GM18508 (cell line): ENCODE results near the gene UVSSA.
"Not testable (repeated sequence)": the region's sequence is repeated elsewhere in the genome, so short reads cannot be mapped to it uniquely, and the experiment has no call there.

Experiments used
- ATAC-seq: cut with Tn5 transposase; IDR thresholded peaks from one replicate; pipeline ENCODE4 v1.9.1; 2021; ENCODE audit warnings: moderate number of reproducible peaks; ENCODE audit not compliant: insufficient read depth, unreplicated experiment

UVSSA gene

GRCh38 chr4:1329408-1330371 is 17.3 kb upstream of the UVSSA start:
- ATAC-seq, result no peak

DNA sequence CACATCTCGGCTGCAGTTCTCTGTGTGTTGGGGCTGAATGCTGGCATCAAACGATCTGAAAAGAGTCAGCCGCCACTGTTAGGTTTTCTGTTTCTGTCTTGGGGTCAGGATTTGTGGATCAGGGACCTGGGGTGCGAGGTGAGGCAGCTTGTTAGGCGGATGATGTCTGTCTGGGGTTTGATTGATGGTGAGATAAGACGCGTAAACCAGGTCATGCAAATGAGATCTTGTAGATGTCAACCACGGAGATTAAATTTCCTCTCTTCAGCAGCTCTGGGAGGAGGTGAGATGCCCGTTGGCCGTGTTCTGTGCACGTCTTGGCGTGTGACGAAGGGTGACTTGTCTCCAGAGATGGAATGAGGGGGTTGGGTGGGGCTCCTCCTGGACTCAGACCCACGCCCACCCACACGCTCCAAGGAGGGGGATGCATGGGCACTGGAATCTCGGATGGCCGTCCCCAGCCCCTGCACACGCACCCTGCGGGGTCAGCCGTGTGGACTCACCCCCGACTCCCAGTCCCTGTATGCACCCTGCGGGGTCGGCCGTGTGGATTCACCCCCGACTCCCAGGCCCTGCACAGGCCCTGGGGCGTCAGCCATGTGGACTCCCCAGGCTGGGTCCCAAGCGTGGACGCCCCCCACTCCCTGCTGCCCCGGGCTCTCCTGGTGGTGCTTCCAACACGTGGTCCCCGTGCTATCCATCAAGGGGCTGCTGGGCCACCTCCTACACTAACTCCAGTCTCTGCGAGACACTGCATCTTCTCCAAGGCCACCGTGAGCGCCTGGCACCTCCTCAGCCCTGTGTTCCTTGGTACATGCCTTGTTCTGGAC is 16.0 kb upstream of the UVSSA start:
- ATAC-seq, result no peak

- no peak for ATAC-seq
Observed at GRCh38 chr4:1331591-1332353, 15.2 kb upstream of the UVSSA start.

- ATAC-seq, result no peak
Observed at GRCh38 chr4:1332686-1333085, 14.3 kb upstream of the UVSSA start.

- ATAC-seq, result no peak
Observed at GRCh38 chr4:1333256-1333655, 13.8 kb upstream of the UVSSA start.

DNA sequence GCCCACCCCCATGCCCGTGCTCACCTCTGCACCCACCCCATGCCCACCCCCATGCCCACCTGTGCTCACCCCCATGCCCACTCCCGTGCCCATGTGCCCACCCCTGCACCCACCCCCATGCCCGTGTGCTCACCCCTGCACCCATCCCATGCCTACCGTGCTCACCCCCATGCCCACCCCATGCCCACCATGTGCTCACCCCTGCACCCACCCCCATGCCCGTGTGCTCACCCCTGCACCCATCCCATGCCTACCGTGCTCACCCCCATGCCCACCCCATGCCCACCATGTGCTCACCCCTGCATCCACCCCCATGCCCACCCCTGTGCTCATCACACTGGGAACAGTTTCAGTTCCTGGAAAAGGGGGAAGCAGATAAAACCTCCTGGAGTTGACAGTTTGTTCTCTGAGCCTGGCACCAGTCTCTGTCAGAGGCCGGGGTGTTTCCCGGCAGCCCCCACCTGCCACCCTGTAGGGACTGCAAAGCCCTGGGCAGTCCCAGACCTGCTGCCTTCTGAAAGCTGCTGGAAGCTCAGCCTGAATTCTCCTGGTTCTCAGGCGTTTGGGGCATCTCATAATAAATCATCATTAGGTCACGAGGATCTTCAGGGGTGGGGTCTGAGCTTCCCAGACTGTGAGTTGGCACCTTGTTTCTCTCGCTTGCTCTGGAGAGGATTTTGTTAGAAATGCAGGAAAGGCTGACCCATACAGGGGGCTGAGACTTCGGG is 13.0 kb upstream of the UVSSA start:
- not testable (repeated sequence) for ATAC-seq

DNA sequence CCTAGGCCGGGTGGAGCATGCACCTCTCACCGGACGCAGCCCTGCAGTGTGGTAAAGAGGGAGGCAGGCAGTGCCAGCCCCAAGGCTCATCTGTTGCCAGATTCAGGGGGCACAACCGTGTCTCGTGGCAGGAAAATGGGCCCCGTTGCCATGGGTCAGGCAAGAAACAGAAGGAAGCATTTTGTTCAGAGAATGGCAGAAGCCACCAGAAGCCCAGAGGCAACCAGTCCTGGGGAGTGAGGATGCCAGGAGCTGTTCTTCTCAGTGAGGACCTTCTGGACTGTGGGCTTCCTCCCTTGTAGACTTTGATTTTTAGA is 12.5 kb upstream of the UVSSA start:
- ATAC-seq, result no peak

GRCh38 chr4:1335193-1335883 is 11.7 kb upstream of the UVSSA start:
- not testable (repeated sequence) for ATAC-seq

- no peak for ATAC-seq
Observed at GRCh38 chr4:1336088-1336491, 10.9 kb upstream of the UVSSA start.

DNA sequence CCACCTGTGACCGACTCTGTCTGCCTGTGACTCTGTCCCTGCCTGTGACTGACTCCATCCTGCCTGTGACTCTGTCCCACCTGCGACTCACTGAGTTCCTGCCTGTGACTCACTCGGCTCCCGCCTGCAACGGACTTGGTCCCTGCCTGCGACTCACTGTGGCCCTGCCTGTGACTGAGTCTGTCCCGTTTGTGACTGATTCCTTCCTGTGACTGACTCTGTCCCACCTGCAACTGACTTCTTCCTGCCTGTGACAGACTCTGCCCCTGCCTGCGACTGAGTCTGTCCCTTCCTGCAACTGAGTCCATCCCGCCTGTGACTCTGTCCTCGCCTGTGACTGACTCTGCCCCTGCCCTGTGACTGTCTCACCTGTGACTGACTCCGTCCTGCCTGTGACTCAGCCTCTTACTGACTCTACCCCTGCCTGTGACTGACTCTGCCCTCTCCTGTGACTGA is 9.6 kb upstream of the UVSSA start:
- no peak for ATAC-seq

DNA sequence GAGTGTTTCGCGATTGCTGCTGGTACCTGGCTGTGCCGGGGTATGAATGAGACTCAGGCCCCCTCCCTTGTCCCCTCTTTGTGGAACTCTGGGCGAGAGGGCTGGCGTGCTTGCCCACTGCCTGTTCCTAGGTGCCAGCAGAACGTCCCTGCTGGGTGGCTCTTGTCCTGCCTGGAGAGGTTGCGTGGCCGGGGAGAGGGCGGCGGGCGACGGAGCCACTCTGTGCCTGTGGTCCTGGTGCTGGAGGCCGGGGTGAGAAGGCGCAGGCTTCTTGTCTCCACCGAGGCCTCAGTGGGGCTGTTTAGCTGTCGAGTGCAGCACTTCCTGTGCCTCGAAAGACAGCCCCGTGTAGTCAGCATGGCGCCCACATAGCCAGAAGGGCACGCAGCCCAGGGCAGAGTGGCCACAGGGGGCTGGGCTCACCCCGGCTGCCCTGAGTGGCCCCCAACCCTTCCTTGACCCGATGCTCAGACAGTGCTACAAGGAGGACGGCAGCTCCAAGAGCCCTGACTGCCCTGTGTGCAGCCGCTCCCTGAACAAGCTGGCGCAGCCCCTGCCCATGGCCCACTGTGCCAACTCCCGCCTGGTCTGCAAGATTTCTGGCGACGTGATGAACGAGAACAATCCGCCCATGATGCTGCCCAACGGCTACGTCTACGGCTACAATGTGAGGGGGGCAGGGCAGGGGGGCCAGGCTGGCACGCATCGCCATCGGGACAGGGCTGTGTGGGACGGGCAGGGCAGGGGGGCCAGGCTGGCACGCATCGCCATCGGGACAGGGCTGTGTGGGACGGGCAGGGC is 8.9 kb upstream of the UVSSA start:
- no peak for ATAC-seq

- no peak for ATAC-seq
Observed at GRCh38 chr4:1338752-1339414, 8.1 kb upstream of the UVSSA start.

DNA sequence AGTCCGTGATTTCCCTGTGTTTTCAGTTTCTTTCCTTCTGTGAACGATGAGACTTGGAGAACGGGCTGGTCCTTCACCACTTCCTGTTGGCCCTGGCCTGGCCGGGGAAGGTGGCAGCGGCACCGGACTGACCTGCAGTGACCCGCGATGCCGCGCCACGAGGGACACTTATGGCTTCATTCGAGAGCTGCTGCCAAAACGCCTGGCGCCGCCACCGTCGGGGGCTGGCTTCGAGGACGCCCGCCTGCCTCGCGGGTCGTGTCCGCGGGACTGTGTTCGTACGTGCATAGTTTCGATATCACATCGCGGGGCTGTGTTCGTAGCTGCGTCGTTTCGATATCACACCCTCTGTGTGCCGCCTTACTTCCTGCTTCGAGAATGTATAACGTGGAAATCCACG is 7.5 kb upstream of the UVSSA start:
- ATAC-seq, result no peak

DNA sequence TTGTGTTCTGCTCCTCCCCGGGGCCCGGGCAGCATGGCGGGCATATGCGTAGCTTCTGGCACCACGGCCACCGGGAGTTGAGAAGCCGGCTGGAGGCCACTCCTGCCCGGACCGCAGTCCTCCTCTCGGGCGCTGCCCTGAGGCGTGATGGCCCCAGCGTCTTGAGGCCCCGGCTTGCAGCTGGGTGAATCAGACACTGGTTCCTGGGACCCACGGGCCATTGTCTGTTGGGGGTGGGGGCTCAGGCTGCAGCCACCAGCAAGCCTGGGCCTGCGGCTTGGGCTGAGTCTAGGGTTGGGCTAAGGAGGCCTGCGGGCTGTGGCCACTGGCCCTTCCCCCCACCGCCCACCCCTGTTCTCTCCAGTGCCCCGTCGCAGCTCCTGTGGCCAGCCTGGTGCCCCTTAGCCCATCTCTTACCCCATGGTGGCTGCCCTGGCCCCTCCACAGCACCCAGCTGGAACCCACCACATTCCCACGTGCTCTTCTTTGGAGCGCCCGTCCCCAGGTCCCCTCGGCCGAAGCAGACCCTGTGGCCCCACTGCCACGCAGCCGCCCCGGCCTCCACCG is 6.7 kb upstream of the UVSSA start:
- ATAC-seq, result no peak

DNA sequence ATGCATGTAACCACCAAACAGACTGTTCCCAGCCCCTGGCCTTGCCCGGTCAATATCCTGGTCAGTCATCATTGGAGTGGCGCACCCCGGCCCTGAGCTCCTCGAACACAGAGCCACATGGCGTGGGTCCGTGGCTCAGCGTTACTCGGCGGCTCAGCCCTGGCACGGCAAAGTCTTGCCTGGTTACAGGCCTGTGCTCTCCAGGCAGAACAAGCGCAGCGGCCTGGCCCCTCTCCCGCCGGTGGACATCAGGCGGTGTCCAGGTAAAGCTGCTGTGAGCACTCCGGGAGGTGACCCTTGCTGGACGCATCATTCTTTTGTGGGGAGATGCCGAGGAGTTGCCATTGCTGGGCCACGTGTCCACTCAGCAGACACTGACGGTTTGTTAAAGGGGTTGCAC is 6.1 kb upstream of the UVSSA start:
- ATAC-seq, result no peak

DNA sequence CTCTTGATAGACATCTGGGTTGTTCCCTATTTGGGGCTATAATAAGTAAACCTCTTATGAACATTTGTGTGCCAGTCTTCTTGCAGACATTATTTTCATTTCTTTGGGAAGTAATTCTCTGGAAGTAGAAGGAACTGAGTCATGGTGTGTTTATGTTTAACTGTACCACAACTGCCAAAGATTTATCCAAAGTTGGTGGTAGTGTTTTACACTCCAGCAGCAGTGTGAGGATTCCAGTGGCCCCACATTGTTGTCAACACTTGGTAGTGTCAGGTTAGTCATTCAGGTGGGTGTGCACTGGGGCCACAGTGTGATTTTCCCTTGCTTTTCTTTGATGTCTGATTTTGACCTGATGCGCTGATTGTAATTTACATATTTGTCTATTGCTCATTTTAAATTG is 5.0 kb upstream of the UVSSA start:
- ATAC-seq, result no peak

- no peak for ATAC-seq
Observed at GRCh38 chr4:1344696-1345095, 2.3 kb upstream of the UVSSA start.
